ENCODE measurements around the gene WNK2.
"Not testable (repeated sequence)": the region's sequence is repeated elsewhere in the genome, so short reads cannot be mapped to it uniquely, and the experiment has no call there.

Gene WNK2

GRCh38 chr9:93353413-93354310 lies 169.7 kb downstream of the WNK2 start:
- DNase-seq = not testable (repeated sequence)

DNA sequence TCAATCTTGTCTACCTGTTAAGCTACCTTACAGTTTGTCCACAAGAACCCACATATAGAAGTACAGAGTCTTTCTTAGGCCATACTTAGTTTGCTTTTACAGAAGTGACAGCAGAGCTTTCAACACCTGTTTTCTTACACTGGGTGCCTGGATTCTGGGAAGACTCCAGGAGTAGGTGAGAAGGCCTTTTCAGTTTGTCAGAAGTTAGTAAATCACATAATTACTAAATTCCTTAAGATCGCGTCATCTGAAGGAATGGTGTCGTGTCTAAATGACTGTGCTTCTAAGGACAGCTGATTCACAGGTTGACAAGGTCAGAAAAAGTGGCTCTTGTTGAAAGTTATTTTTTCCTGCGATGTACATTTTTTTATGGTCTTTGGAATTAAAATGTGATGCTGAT lies 170.5 kb downstream of the WNK2 start:
- no peak for DNase-seq

DNA sequence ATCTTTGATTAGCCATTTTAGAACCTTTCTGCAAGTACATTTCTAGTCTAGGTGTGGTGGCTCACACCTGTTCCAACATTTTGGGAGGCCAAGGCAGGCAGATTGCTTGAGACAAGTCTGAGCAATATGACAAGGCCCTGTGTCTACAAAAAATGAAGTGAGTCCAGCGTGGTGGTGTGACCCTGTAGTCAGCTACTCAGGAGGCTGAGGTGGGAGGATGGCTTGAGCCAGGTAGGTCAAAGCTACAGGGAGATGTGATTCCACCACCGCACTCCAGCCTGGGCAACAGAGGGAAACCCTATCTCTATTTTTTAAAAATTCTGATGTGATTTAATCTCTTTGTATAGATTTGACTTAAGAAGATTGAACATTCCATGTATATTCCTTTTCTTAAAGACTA lies 171.9 kb downstream of the WNK2 start:
- no peak for DNase-seq

DNA sequence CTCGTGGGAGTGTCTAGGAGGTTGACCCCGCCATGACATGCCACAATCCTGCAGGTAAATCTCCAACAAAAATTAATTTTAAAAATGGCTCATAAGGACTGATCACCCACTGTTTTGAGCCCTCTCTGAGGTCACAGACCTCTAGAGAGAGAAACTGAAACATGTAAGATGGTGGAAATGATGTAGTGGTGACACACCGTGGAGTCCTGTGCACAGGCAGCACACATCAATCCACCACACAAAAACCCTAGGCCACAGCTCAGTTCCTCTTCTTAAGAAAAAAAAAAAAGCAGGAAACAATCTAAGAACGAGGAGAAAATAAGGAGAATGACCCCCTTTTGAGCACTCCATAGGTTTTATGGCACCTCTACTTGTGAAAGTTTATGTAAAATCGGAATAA lies 173.7 kb downstream of the WNK2 start:
- no peak for DNase-seq

GRCh38 chr9:93359907-93360306 lies 176.0 kb downstream of the WNK2 start:
- not testable (repeated sequence) for DNase-seq

GRCh38 chr9:93361995-93362394 lies 178.1 kb downstream of the WNK2 start:
- DNase-seq = no peak

GRCh38 chr9:93364734-93365426 lies 180.9 kb downstream of the WNK2 start:
- DNase-seq = no peak

- DNase-seq = no peak
These were observed 181.6 kb downstream of the WNK2 start for GRCh38 chr9:93365427-93366118.

DNA sequence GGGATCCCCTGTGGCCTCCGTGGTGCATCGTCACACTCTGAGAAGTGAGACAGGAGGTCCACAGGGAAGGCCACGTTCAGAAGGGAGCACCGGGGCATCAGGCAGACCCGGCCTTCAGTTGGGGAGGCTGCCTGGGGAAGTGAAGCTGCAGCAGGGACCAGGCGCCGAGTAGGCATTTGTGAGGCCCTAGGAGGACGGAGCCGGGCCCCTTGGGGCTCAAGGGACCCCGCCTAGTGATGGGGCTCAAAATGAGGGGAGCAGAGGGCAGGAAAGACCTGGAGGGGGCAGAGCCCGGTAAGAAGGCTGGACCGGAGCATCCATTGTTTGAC lies 182.1 kb downstream of the WNK2 start:
- DNase-seq = no peak

- DNase-seq = not testable (repeated sequence)
These were observed 182.5 kb downstream of the WNK2 start for GRCh38 chr9:93366486-93366885.

DNA sequence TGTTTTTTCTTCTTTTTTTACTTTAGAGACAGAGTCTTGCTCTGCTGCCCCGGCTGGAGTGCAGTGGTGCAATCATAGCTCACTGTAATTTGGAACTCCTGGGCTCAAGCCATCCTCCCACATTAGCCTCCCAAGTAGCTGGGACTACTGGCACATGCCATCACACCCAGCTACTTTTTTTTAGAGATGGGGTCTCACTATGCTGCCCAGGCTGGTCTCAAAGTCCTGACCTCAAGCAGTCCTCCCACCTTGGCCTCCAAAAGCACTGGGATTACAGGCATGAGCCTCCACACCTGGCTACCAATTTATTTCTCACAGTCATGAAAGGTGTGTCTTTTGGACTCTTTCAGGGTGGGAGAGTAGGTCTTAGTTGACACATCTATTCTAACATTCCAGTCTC lies 184.5 kb downstream of the WNK2 start:
- no peak for DNase-seq

DNA sequence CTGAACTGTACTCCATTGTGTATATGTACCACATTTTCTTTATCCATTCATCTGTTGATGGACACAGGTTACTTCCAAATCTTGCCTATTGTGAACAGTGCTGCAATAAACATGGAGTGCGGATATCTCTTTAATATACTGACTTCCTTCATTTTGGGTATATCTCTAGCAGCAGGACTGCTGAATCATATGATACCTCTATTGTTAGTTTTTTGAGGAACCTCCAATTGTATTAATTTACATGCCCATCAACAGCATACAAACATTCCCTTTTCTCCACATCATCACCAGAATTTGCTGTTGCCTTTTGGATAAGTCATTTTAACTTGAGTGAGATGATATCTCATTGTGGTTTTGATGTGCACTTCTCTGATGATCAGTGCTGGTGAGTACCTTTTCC lies 185.7 kb downstream of the WNK2 start:
- no peak for DNase-seq
